ENCODE measurements around the gene JDP2.

Gene JDP2

GRCh38 chr14:75434138-75434889 is 6.5 kb downstream of the JDP2 start:
- H3K36me3 ChIP-seq (ENCODE audit: control insufficient read depth, insufficient read depth, low read length) = no peaks in the 10 kb centered on the region
- no peak for DNase-seq
- H3K27ac ChIP-seq (ENCODE audit: insufficient read depth, low read length, poor library complexity, severe bottlenecking) = no peak overlapping the region
- no peaks in the 10 kb centered on the region for H3K27me3 ChIP-seq (replicated peaks; ENCODE audit: control insufficient read depth, insufficient read depth, low read length, poor library complexity, severe bottlenecking)
- no peaks in the 10 kb centered on the region for H3K4me1 ChIP-seq (ENCODE audit: control insufficient read depth, insufficient read depth, low read length, poor library complexity, severe bottlenecking)
- H3K4me3 ChIP-seq (ENCODE audit: insufficient read depth, low read depth, low read length, poor library complexity, severe bottlenecking) = no peak overlapping the region
- no peaks in the 10 kb centered on the region for H3K9me3 ChIP-seq (ENCODE audit: control insufficient read depth, low read length)

GRCh38 chr14:75434890-75435248 is 7.0 kb downstream of the JDP2 start:
- DNase-seq = no peak
- Histone ChIP-seq H3K9me3 (ENCODE audit: control insufficient read depth, low read length) (no peaks in the 10 kb centered on the region), H3K27ac (ENCODE audit: insufficient read depth, low read length, poor library complexity, severe bottlenecking) (no peak overlapping the region), H3K36me3 (ENCODE audit: control insufficient read depth, insufficient read depth, low read length) (no peaks in the 10 kb centered on the region), H3K4me1 (ENCODE audit: control insufficient read depth, insufficient read depth, low read length, poor library complexity, severe bottlenecking) (no peaks in the 10 kb centered on the region), H3K4me3 (ENCODE audit: insufficient read depth, low read depth, low read length, poor library complexity, severe bottlenecking) (no peak overlapping the region), H3K27me3 (replicated peaks; ENCODE audit: control insufficient read depth, insufficient read depth, low read length, poor library complexity, severe bottlenecking) (no peaks in the 10 kb centered on the region)

- H3K4me1 ChIP-seq (ENCODE audit: control insufficient read depth, insufficient read depth, low read length, poor library complexity, severe bottlenecking) = no peaks in the 10 kb centered on the region
- DNase-seq = no peak
- H3K36me3 ChIP-seq (ENCODE audit: control insufficient read depth, insufficient read depth, low read length) = no peaks in the 10 kb centered on the region
- no peak overlapping the region for H3K27ac ChIP-seq (ENCODE audit: insufficient read depth, low read length, poor library complexity, severe bottlenecking)
- H3K9me3 ChIP-seq (ENCODE audit: control insufficient read depth, low read length) = no peaks in the 10 kb centered on the region
- no peak overlapping the region for H3K4me3 ChIP-seq (ENCODE audit: insufficient read depth, low read depth, low read length, poor library complexity, severe bottlenecking)
- no peaks in the 10 kb centered on the region for H3K27me3 ChIP-seq (replicated peaks; ENCODE audit: control insufficient read depth, insufficient read depth, low read length, poor library complexity, severe bottlenecking)
Observed at GRCh38 chr14:75435473-75435872, 7.7 kb downstream of the JDP2 start.

GRCh38 chr14:75437201-75438143 is 9.7 kb downstream of the JDP2 start:
- Histone ChIP-seq H3K27me3 (replicated peaks; ENCODE audit: control insufficient read depth, insufficient read depth, low read length, poor library complexity, severe bottlenecking) (no peaks in the 10 kb centered on the region), H3K4me3 (ENCODE audit: insufficient read depth, low read depth, low read length, poor library complexity, severe bottlenecking) (no peak overlapping the region), H3K4me1 (ENCODE audit: control insufficient read depth, insufficient read depth, low read length, poor library complexity, severe bottlenecking) (no peaks in the 10 kb centered on the region), H3K27ac (ENCODE audit: insufficient read depth, low read length, poor library complexity, severe bottlenecking) (no peak overlapping the region), H3K36me3 (ENCODE audit: control insufficient read depth, insufficient read depth, low read length) (no peaks in the 10 kb centered on the region), H3K9me3 (ENCODE audit: control insufficient read depth, low read length) (no peaks in the 10 kb centered on the region)
- DNase-seq = no peak

GRCh38 chr14:75438486-75439080 is 10.8 kb downstream of the JDP2 start:
- H3K36me3 ChIP-seq (ENCODE audit: control insufficient read depth, insufficient read depth, low read length) = no peaks in the 10 kb centered on the region
- H3K27me3 ChIP-seq (replicated peaks; ENCODE audit: control insufficient read depth, insufficient read depth, low read length, poor library complexity, severe bottlenecking) = no peaks in the 10 kb centered on the region
- no peaks in the 10 kb centered on the region for H3K9me3 ChIP-seq (ENCODE audit: control insufficient read depth, low read length)
- no peaks in the 10 kb centered on the region for H3K4me1 ChIP-seq (ENCODE audit: control insufficient read depth, insufficient read depth, low read length, poor library complexity, severe bottlenecking)
- no peak for DNase-seq
- H3K27ac ChIP-seq (ENCODE audit: insufficient read depth, low read length, poor library complexity, severe bottlenecking) = no peak overlapping the region
- no peak overlapping the region for H3K4me3 ChIP-seq (ENCODE audit: insufficient read depth, low read depth, low read length, poor library complexity, severe bottlenecking)

GRCh38 chr14:75439989-75440388 is 12.2 kb downstream of the JDP2 start:
- Histone ChIP-seq H3K4me3 (ENCODE audit: insufficient read depth, low read depth, low read length, poor library complexity, severe bottlenecking) (no peak overlapping the region), H3K9me3 (ENCODE audit: control insufficient read depth, low read length) (no peaks in the 10 kb centered on the region), H3K36me3 (ENCODE audit: control insufficient read depth, insufficient read depth, low read length) (no peaks in the 10 kb centered on the region), H3K27ac (ENCODE audit: insufficient read depth, low read length, poor library complexity, severe bottlenecking) (no peak overlapping the region), H3K4me1 (ENCODE audit: control insufficient read depth, insufficient read depth, low read length, poor library complexity, severe bottlenecking) (no peaks in the 10 kb centered on the region), H3K27me3 (replicated peaks; ENCODE audit: control insufficient read depth, insufficient read depth, low read length, poor library complexity, severe bottlenecking) (no peaks in the 10 kb centered on the region)
- DNase-seq = no peak

- Histone ChIP-seq H3K9me3 (ENCODE audit: control insufficient read depth, low read length) (no peaks in the 10 kb centered on the region), H3K36me3 (ENCODE audit: control insufficient read depth, insufficient read depth, low read length) (no peaks in the 10 kb centered on the region), H3K27ac (ENCODE audit: insufficient read depth, low read length, poor library complexity, severe bottlenecking) (no peak overlapping the region), H3K27me3 (replicated peaks; ENCODE audit: control insufficient read depth, insufficient read depth, low read length, poor library complexity, severe bottlenecking) (no peaks in the 10 kb centered on the region), H3K4me1 (ENCODE audit: control insufficient read depth, insufficient read depth, low read length, poor library complexity, severe bottlenecking) (no peaks in the 10 kb centered on the region), H3K4me3 (ENCODE audit: insufficient read depth, low read depth, low read length, poor library complexity, severe bottlenecking) (no peak overlapping the region)
- no peak for DNase-seq
Observed at GRCh38 chr14:75440733-75441477, 13.1 kb downstream of the JDP2 start.

- Histone ChIP-seq H3K9me3 (ENCODE audit: control insufficient read depth, low read length) (no peaks in the 10 kb centered on the region), H3K4me3 (ENCODE audit: insufficient read depth, low read depth, low read length, poor library complexity, severe bottlenecking) (no peak overlapping the region), H3K27ac (ENCODE audit: insufficient read depth, low read length, poor library complexity, severe bottlenecking) (no peak overlapping the region), H3K4me1 (ENCODE audit: control insufficient read depth, insufficient read depth, low read length, poor library complexity, severe bottlenecking) (no peaks in the 10 kb centered on the region), H3K27me3 (replicated peaks; ENCODE audit: control insufficient read depth, insufficient read depth, low read length, poor library complexity, severe bottlenecking) (no peaks in the 10 kb centered on the region), H3K36me3 (ENCODE audit: control insufficient read depth, insufficient read depth, low read length) (no peaks in the 10 kb centered on the region)
- no peak for DNase-seq
Observed at GRCh38 chr14:75441728-75442127, 13.9 kb downstream of the JDP2 start.

- no peak overlapping the region for H3K4me3 ChIP-seq (ENCODE audit: insufficient read depth, low read depth, low read length, poor library complexity, severe bottlenecking)
- no peaks in the 10 kb centered on the region for H3K9me3 ChIP-seq (ENCODE audit: control insufficient read depth, low read length)
- H3K27me3 ChIP-seq (replicated peaks; ENCODE audit: control insufficient read depth, insufficient read depth, low read length, poor library complexity, severe bottlenecking) = no peaks in the 10 kb centered on the region
- no peak for DNase-seq
- H3K36me3 ChIP-seq (ENCODE audit: control insufficient read depth, insufficient read depth, low read length) = no peaks in the 10 kb centered on the region
- H3K4me1 ChIP-seq (ENCODE audit: control insufficient read depth, insufficient read depth, low read length, poor library complexity, severe bottlenecking) = no peaks in the 10 kb centered on the region
- no peak overlapping the region for H3K27ac ChIP-seq (ENCODE audit: insufficient read depth, low read length, poor library complexity, severe bottlenecking)
Observed at GRCh38 chr14:75442166-75442565, 14.3 kb downstream of the JDP2 start.
